GM12878 (cell line): ENCODE results near the gene NOC2L. TPM values are rescaled to one million over a fixed set of nuclear protein-coding genes. Genes with fewer than 3 reads are reported as not detected.

Source experiments
- ATAC-seq: fragments of 200-7000 bp; cut with Tn5 transposase; 3 replicates; pipeline ENCODE4 v1.9.1; 2020; ENCODE audit warnings: mild to moderate bottlenecking, moderate library complexity
- BruUV-seq: library from RNA; stranded (reverse); fragments of 400-500 nt; replicated peaks from 2 replicates; lab custom pipeline; 2021; lab: Mats Ljungman, UMichigan
- CTCF ChIA-PET: fragments of 300-600 bp; sonication (Branson Sonifier 250); formaldehyde crosslinking; extraction: SDS; loops from one replicate; lab custom pipeline; 2021; ENCODE audit warnings: inconsistent platforms; lab: Yijun Ruan, JAX
- POLR2A ChIA-PET: fragments of 350-600 bp; formaldehyde crosslinking; extraction: SDS; loops from one replicate; lab custom pipeline; 2021; ENCODE audit warnings: inconsistent platforms; lab: Charles Lee
- RAD21 ChIA-PET: fragments of 300-600 bp; sonication (Branson Sonifier 250); formaldehyde crosslinking; loops from one replicate; lab custom pipeline; 2023; ENCODE audit warnings: antibody characterized with exemption; ENCODE audit not compliant: unreplicated experiment; lab: Charles Lee
- SMC1A ChIA-PET: fragments of 300-600 bp; sonication (Branson Sonifier 250); formaldehyde crosslinking; loops from one replicate; lab custom pipeline; 2023; ENCODE audit not compliant: unreplicated experiment, uncharacterized antibody; lab: Charles Lee
- DNase-seq: peaks from one replicate; pipeline ENCODE4 v3.0.0-alpha.2; 2011; ENCODE audit warnings: low read depth, low spot score
- FAIRE-seq: peaks from 3 replicates; lab custom pipeline; 2011; peaks lifted over from hg19 to GRCh38; lab: Jason Lieb, UNC
- H2AFZ ChIP-seq: 2 replicates; pipeline ENCODE4 v1.6.0; 2011; ENCODE audit warnings: low read depth, low read length, control low read depth; ENCODE audit not compliant: control insufficient read depth
- H3K27ac ChIP-seq: 2 replicates; pipeline ENCODE4 v1.5.1; 2011; ENCODE audit warnings: control low read depth; ENCODE audit not compliant: control insufficient read depth, insufficient read depth
- H3K27me3 ChIP-seq, 2 experiments: replicated peaks in 1 of 2; 2 replicates each; pipeline versions ENCODE4 v1.6.0 to v1.6.1; 2011; ENCODE audit warnings: low read length in 1 of 2; ENCODE audit not compliant: control insufficient read depth in 2 of 2, insufficient read depth in 2 of 2
- H3K36me3 ChIP-seq, 2 experiments: 2 replicates each; pipeline ENCODE4 v1.5.1; 2011; ENCODE audit warnings: low read length in 1 of 2; ENCODE audit not compliant: control insufficient read depth in 2 of 2, insufficient read depth in 2 of 2
- H3K4me1 ChIP-seq: 2 replicates; pipeline ENCODE4 v1.6.1; 2011; ENCODE audit warnings: mild to moderate bottlenecking, low read length, moderate library complexity, mixed read lengths; ENCODE audit not compliant: control insufficient read depth, insufficient read depth
- H3K4me2 ChIP-seq: 2 replicates; pipeline ENCODE4 v1.6.0; 2011; ENCODE audit warnings: control low read depth; ENCODE audit not compliant: control insufficient read depth, insufficient read depth
- H3K4me3 ChIP-seq: fragments of 200-600 bp; sonication (generic); 2 replicates; pipeline ENCODE4 v1.5.1; 2016
- H3K79me2 ChIP-seq: 2 replicates; pipeline ENCODE4 v1.6.0; 2011; ENCODE audit warnings: low read length; ENCODE audit not compliant: control insufficient read depth, insufficient read depth
- H3K9ac ChIP-seq: 2 replicates; pipeline ENCODE4 v1.8.0; 2011; ENCODE audit warnings: low read length, control low read depth, mixed read lengths; ENCODE audit not compliant: control insufficient read depth, insufficient read depth
- H3K9me3 ChIP-seq: replicated peaks from 3 replicates; pipeline ENCODE4 v1.5.1; 2011; ENCODE audit warnings: mild to moderate bottlenecking, low read length; ENCODE audit not compliant: control insufficient read depth, insufficient read depth
- H4K20me1 ChIP-seq: 2 replicates; pipeline ENCODE4 v1.6.0; 2011; ENCODE audit not compliant: control insufficient read depth, insufficient read depth
- CHD1 ChIP-seq: IDR thresholded peaks from 2 replicates; pipeline ENCODE4 v1.6.1; 2012; ENCODE audit warnings: low read depth, low read length, improper control_type of control experiment
- FOXM1 ChIP-seq: IDR thresholded peaks from 2 replicates; pipeline ENCODE4 v1.6.1; 2012; ENCODE audit warnings: low read depth, mild to moderate bottlenecking, inconsistent platforms, low read length, moderate library complexity
- MXI1 ChIP-seq: fragments of 150-350 bp; IDR thresholded peaks from 2 replicates; pipeline ENCODE4 v1.6.1; 2011; ENCODE audit warnings: low read depth, mild to moderate bottlenecking, inconsistent platforms, low read length, improper control_type of control experiment
- MYB ChIP-seq: fragments of 150-350 bp; IDR thresholded peaks from 2 replicates; pipeline ENCODE4 v1.6.1; 2014; ENCODE audit warnings: mild to moderate bottlenecking, low read depth, low read length, borderline replicate concordance
- MYC ChIP-seq: IDR thresholded peaks from 2 replicates; pipeline ENCODE4 v1.6.1; 2011; ENCODE audit warnings: mild to moderate bottlenecking, low read length, moderate library complexity, inconsistent platforms; ENCODE audit not compliant: insufficient read depth, insufficient replicate concordance, insufficient read length, severe bottlenecking
- NR2F1 ChIP-seq: fragments of 450-650 bp; conservative IDR thresholded peaks from 2 replicates; pipeline ENCODE4 v1.6.1; 2017; ENCODE audit warnings: mild to moderate bottlenecking
- POLR2AphosphoS5 ChIP-seq: IDR thresholded peaks from 2 replicates; pipeline ENCODE4 v1.6.1; 2011; ENCODE audit warnings: mild to moderate bottlenecking, low read length, inconsistent platforms
- RAD21 ChIP-seq: IDR thresholded peaks from 2 replicates; pipeline ENCODE4 v1.6.1; 2011; ENCODE audit warnings: mild to moderate bottlenecking, low read depth, low read length, moderate library complexity; ENCODE audit not compliant: insufficient read depth
- RFX5 ChIP-seq: IDR thresholded peaks from 2 replicates; pipeline ENCODE4 v1.6.1; 2011; ENCODE audit warnings: low read depth, low read length, improper control_type of control experiment
- SMC3 ChIP-seq: IDR thresholded peaks from 2 replicates; pipeline ENCODE4 v1.6.1; 2011; ENCODE audit warnings: low read length, improper control_type of control experiment, borderline replicate concordance
- ZSCAN29 ChIP-seq: fragments of 450-650 bp; IDR thresholded peaks from 2 replicates; pipeline ENCODE4 v1.6.1; 2017; ENCODE audit warnings: mild to moderate bottlenecking, moderate library complexity
- WGBS: methylation state at CpG from one replicate; pipeline ENCODE4 v1.1.6; 2016; ENCODE audit warnings: low lambda C conversion rate; ENCODE audit not compliant: insufficient replicate concordance, insufficient coverage; ENCODE audit errors: missing lambda C conversion rate; 5-methylcytosine and 5-hydroxymethylcytosine counted together
- in situ Hi-C: fragments of 300-500 bp; cut with MboI; formaldehyde crosslinking; loops from 9 replicates; pipeline ENCODE4 v1.14.3; 2018; ENCODE audit warnings: mixed read lengths
- intact Hi-C: fragments of 100-400 bp; cut with micrococcal nuclease; formaldehyde crosslinking; loops from one replicate; pipeline ENCODE4 v1.14.2; 2022; ENCODE audit not compliant: unreplicated experiment
- polyA plus RNA-seq, 11 experiments: library from polyadenylated mRNA; depleted of rRNA in 4 of 11; unstranded in 6 of 11; stranded (reverse) in 5 of 11; fragments of >200 nt; fragmentation: Nextera tagmentation in 4 of 11; fragmentation: Illumina TruSeq in 1 of 11; extraction: Ambion mirVana in 4 of 11; extraction: Trizol in 1 of 11; gene quantifications; 1 replicate in 1 of 11; 2 replicates in 10 of 11; pipeline versions ENCODE4 v1.2.1 to v1.2.3, GENCODE V29; 2011 to 2016; ENCODE audit warnings: inconsistent platforms in 2 of 11, missing spikeins in 2 of 11, low read depth in 1 of 11
- total RNA-seq, 4 experiments: library from RNA; depleted of rRNA in 3 of 4; stranded (reverse); fragments of >200 nt in 3 of 4; fragmentation: Illumina TruSeq in 1 of 4; extraction: Trizol in 1 of 4; gene quantifications; 2 replicates each; pipeline versions ENCODE4 v1.2.1 to v1.2.3, GENCODE V29; 2013 to 2021
- TF ChIP-seq, protein P1 (sequence below): fragments of 450-650 bp; IDR thresholded peaks from 2 replicates; pipeline ENCODE4 v1.6.1; 2017; ENCODE audit warnings: mild to moderate bottlenecking, moderate library complexity
- TF ChIP-seq, protein P2 (sequence below), 3 experiments: IDR thresholded peaks in 2 of 3; conservative IDR thresholded peaks in 1 of 3; 2 replicates each; pipeline ENCODE4 v1.5.1; 2011; ENCODE audit warnings: low read depth in 3 of 3, low read length in 3 of 3, mild to moderate bottlenecking in 3 of 3, control low read depth in 2 of 3, moderate library complexity in 2 of 3, inconsistent platforms in 1 of 3, mixed read lengths in 1 of 3; ENCODE audit not compliant: control insufficient read depth in 2 of 3, insufficient read depth in 1 of 3; ENCODE audit errors: extremely low read depth in 1 of 3

NOC2L gene
- total and polyA plus RNA-seq, 10 of the 15 experiments (the other 5 are each of a cell fraction or from before 2014, with no cell fraction given) = 1.3 to 171 (median 64.3) TPM

DNA sequence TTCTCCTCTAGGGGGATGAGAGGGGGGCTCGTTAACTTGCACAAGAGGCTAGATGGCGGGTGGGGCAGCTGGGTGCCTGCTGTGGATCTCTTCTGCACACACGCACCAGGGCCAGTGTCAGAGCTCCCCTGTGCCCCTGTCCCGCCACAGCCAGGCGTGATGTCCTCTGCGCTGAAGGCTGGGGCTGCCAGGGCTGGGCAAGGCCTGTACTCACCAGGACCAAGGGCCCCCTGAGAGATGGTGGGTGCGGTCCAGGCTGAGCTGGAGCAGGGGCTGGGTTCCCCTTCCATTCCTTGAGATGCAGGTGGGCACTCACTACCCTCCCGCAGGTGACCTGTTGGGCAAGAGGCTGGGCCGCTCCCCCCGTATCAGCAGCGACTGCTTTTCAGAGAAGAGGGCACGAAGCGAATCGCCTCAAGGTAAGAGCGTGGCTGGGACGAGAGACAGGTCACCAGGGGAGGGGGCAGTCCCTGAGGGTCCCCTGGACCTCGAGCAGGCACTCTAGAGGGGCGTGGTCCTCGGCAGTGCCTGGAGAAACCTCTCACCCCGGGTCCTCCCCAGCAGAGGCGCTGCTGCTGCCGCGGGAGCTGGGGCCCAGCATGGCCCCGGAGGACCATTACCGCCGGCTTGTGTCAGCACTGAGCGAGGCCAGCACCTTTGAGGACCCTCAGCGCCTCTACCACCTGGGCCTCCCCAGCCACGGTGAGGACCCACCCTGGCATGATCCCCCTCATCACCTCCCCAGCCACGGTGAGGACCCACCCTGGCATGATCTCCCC lies 20.2 kb downstream of the NOC2L start (continued):
- TF ChIP-seq, protein P1, sequence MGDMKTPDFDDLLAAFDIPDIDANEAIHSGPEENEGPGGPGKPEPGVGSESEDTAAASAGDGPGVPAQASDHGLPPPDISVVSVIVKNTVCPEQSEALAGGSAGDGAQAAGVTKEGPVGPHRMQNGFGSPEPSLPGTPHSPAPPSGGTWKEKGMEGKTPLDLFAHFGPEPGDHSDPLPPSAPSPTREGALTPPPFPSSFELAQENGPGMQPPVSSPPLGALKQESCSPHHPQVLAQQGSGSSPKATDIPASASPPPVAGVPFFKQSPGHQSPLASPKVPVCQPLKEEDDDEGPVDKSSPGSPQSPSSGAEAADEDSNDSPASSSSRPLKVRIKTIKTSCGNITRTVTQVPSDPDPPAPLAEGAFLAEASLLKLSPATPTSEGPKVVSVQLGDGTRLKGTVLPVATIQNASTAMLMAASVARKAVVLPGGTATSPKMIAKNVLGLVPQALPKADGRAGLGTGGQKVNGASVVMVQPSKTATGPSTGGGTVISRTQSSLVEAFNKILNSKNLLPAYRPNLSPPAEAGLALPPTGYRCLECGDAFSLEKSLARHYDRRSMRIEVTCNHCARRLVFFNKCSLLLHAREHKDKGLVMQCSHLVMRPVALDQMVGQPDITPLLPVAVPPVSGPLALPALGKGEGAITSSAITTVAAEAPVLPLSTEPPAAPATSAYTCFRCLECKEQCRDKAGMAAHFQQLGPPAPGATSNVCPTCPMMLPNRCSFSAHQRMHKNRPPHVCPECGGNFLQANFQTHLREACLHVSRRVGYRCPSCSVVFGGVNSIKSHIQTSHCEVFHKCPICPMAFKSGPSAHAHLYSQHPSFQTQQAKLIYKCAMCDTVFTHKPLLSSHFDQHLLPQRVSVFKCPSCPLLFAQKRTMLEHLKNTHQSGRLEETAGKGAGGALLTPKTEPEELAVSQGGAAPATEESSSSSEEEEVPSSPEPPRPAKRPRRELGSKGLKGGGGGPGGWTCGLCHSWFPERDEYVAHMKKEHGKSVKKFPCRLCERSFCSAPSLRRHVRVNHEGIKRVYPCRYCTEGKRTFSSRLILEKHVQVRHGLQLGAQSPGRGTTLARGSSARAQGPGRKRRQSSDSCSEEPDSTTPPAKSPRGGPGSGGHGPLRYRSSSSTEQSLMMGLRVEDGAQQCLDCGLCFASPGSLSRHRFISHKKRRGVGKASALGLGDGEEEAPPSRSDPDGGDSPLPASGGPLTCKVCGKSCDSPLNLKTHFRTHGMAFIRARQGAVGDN = no peak
- TF ChIP-seq POLR2AphosphoS5 = no peak
- no peak for TF ChIP-seq NR2F1
- TF ChIP-seq MXI1 = no peak
- TF ChIP-seq, all 136 proteins: peak for 0

DNA sequence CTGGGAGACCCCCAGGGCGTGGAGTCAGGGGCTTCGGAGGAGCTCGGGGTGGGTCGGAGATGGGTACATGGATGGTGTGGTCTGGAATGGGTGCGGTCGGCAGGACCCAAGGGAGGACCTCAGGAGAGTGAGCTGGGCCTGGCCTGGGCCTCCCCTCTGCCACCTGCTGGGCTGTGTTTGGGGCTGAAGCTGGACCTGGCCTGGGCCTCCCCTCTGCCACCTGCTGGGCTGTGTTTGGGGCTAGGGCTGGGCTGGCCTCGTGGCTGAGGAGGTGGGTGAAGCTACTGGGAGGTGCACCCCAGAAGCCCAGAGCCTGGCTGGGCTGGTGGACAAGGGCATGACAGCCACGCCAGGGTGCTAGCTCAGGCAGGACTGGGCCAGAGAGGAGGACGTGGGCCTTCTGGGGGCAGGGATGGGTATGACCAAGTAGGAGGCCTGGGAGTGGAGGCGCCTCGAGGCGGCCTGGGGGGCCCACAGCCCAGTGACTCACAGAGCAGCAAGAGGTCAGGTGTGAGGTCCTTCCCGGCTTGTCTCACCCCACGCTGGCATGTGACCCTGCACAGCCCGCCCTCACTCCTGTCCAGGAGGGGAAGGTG lies 20.9 kb downstream of the NOC2L start:
- intact Hi-C loops (no loop called here), in situ Hi-C loops (loop anchor here (10.0 kb wide), 1 partner anchor 63 kb away; no protein-coding TSS in a partner anchor)
- TF ChIP-seq ZSCAN29 = no peak
- TF ChIP-seq MYB = no peak
- no peak for TF ChIP-seq RFX5
- TF ChIP-seq, protein P2, sequence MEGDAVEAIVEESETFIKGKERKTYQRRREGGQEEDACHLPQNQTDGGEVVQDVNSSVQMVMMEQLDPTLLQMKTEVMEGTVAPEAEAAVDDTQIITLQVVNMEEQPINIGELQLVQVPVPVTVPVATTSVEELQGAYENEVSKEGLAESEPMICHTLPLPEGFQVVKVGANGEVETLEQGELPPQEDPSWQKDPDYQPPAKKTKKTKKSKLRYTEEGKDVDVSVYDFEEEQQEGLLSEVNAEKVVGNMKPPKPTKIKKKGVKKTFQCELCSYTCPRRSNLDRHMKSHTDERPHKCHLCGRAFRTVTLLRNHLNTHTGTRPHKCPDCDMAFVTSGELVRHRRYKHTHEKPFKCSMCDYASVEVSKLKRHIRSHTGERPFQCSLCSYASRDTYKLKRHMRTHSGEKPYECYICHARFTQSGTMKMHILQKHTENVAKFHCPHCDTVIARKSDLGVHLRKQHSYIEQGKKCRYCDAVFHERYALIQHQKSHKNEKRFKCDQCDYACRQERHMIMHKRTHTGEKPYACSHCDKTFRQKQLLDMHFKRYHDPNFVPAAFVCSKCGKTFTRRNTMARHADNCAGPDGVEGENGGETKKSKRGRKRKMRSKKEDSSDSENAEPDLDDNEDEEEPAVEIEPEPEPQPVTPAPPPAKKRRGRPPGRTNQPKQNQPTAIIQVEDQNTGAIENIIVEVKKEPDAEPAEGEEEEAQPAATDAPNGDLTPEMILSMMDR (IDR thresholded peaks at IDR 0.05 in 2 of 3, conservative IDR thresholded peaks at IDR 0.05 in 1 of 3; ENCODE audit: control insufficient read depth in 2 of 3, extremely low read depth in 1 of 3, insufficient read depth in 1 of 3, low read depth in 3 of 3, low read length in 3 of 3) = peak; percentile 19 to 52 (median 49); a peak in 4 of 6 replicates
- no peak for TF ChIP-seq FOXM1
- TF ChIP-seq NR2F1 = no peak
- TF ChIP-seq CHD1 = no peak
- no peak for TF ChIP-seq MYC
- TF ChIP-seq SMC3 = peak; percentile 44; the same call in 1 of the 2 replicates
- TF ChIP-seq RAD21 = peak; percentile 38; the same call in 1 of the 2 replicates
- Histone ChIP-seq H3K79me2 (no peaks in the 10 kb centered on the region), H3K27me3 (peaks cover 8% of the 10 kb centered on the region in 2 experiments), H4K20me1 (no peaks in the 10 kb centered on the region), H3K4me3 (no peak overlapping the region), H3K4me2 (no peak overlapping the region), H3K9ac (no peak overlapping the region), H3K9me3 (no peaks in the 10 kb centered on the region), H3K27ac (no peak overlapping the region), H3K4me1 (peaks cover 7% of the 10 kb centered on the region; the same call in 1 of the 2 replicates), H3K36me3 (no peaks in the 10 kb centered on the region), H2AFZ (no peak overlapping the region)
- ChIA-PET CTCF (interaction anchor here (1.9 kb wide), 1 partner anchor 33 kb away, joined by 16 read pairs; no protein-coding TSS in a partner anchor), SMC1A (interaction anchor here (1.0 kb wide), 1 partner anchor 32 kb away, joined by 3 read pairs; no protein-coding TSS in a partner anchor), POLR2A (interaction anchor here (1.5 kb wide), 1 partner anchor 33 kb away, joined by 4 read pairs; no protein-coding TSS in a partner anchor), RAD21 (interaction anchor here (1.3 to 4.1 kb wide), 2 partner anchors 33 to 36 kb away, joined by 4 to 20 read pairs; no protein-coding TSS in a partner anchor)
- no TSS peak for BruUV-seq
- 31% methylated on average over 15 of the region's 15 CpGs for WGBS
- ATAC-seq = peak; percentile 68
- no peak for DNase-seq
- no peak for FAIRE-seq
